Left lung (tissue), 10 donors: ENCODE measurements around the gene KCNAB1. TPM values are rescaled to one million over a fixed set of nuclear protein-coding genes. Genes with fewer than 3 reads are reported as not detected.

Source experiments
- ATAC-seq: fragments of 200-7000 bp; cut with Tn5 transposase; one replicate; pipeline ENCODE4 v1.9.1; 2020; ENCODE audit warnings: moderate library complexity
- DNase-seq, 4 donors: peaks; one replicate each; pipeline ENCODE4 v3.0.0-alpha.2; 2013 to 2020
- H3K27ac ChIP-seq, 2 donors: fragments of 200-600 bp; sonication (generic) in 1 of 2; one replicate each; pipeline versions ENCODE4 v1.5.0 to v1.8.0; 2020 to 2021
- H3K27me3 ChIP-seq, 2 donors: fragments of 200-600 bp; sonication (generic) in 1 of 2; one replicate each; pipeline versions ENCODE4 v1.5.0 to v1.8.0; 2020 to 2021
- H3K36me3 ChIP-seq, 2 donors: fragments of 200-600 bp; sonication (generic) in 1 of 2; one replicate each; pipeline versions ENCODE4 v1.5.0 to v1.8.0; 2020 to 2021
- H3K4me1 ChIP-seq, 2 donors: fragments of 200-600 bp; one replicate each; pipeline ENCODE4 v1.8.0; 2021
- H3K4me3 ChIP-seq, 2 donors: fragments of 200-600 bp; sonication (generic) in 1 of 2; one replicate each; pipeline versions ENCODE4 v1.5.0 to v1.8.0; 2020 to 2021; ENCODE audit warnings: mild to moderate bottlenecking in 1 of 2
- H3K9me3 ChIP-seq, 2 donors: fragments of 200-600 bp; sonication (generic) in 1 of 2; one replicate each; pipeline versions ENCODE4 v1.5.0 to v1.8.0; 2020 to 2021
- CTCF ChIP-seq, 2 donors: fragments of 200-600 bp; sonication (generic) in 1 of 2; IDR thresholded peaks; one replicate each; pipeline versions ENCODE4 v1.5.0 to v1.8.0; 2021; ENCODE audit warnings: antibody characterized with exemption in 2 of 2
- intact Hi-C, 2 donors: fragments of 100-400 bp; cut with DNase I; formaldehyde crosslinking; loops; one replicate each; pipeline versions ENCODE4 v1.11.2 to v1.14.2; 2022
- polyA plus RNA-seq, 6 donors: library from polyadenylated mRNA; unstranded; fragments of 120-200 nt; gene quantifications; one replicate each; pipeline ENCODE4 v1.2.1, GENCODE V29; 2013; ENCODE audit not compliant: insufficient read length in 6 of 6
- total RNA-seq, 2 donors: library from RNA; stranded (reverse); fragmentation: NEBNext Ultra II Directional; extraction: Animal tissue kit (Norgen Biotek cat#: 25700); gene quantifications; one replicate each; pipeline ENCODE4 v1.2.1, GENCODE V29; 2021
- donor health status: DM: no; HTN: yes; CAD: no.
- donor health status: DM: no; HTN: no; CAD: no.

Gene KCNAB1
- total and polyA plus RNA-seq, 8 donors = 0.58 to 1.7 (median 1.5) TPM

DNA sequence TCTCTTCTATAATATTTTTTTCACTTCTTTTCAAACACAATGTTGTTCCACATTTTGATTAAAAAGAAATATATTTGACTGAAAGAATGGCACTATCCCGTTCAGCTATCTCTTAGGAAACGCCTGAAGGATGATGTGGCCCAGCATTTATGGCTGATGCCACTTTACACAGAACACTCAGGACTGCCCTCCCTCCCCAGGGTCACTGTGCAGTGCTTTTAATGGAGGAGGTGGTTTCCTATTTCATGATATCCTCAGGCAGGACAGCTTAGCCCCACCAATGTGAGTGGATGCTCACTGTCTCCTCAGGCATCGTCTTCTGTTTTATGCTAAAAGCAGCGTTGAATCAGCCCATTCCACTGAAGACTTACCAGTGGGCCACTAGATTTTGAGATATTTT lies 135.9 kb downstream of the KCNAB1 start:
- H3K36me3 ChIP-seq = no peaks in the 10 kb centered on the region
- no peaks in the 10 kb centered on the region for H3K27me3 ChIP-seq
- intact Hi-C loops = no loop called here
- DNase-seq (no peak), ATAC-seq (no peak)
- no peak overlapping the region for H3K27ac ChIP-seq
- H3K4me1 ChIP-seq = no peaks in the 10 kb centered on the region
- TF ChIP-seq CTCF (IDR thresholded peaks at IDR 0.05) = no peak
- no peaks in the 10 kb centered on the region for H3K9me3 ChIP-seq
- no peak overlapping the region for H3K4me3 ChIP-seq

DNA sequence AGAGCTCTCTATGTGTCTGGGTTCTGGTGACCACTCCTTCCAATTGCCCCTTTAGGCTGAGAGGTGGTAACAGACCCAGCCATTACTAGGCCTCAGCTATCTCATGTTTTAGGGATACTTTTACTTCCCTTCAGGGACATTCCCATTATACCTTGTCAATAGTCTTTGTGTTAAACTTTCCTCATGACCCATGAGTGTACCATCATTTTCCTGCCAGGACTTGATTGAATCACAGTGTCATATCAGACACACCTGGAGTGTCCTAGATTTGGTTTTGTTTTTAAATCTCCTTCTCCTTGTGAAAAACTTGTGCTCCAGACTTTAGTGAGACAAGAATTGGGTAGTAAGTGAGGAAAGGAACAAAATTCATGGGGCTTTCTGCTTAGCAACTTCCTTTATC lies 136.6 kb downstream of the KCNAB1 start:
- Histone ChIP-seq H3K4me3 (no peak overlapping the region), H3K27me3 (no peaks in the 10 kb centered on the region), H3K4me1 (no peaks in the 10 kb centered on the region), H3K27ac (no peak overlapping the region), H3K9me3 (no peaks in the 10 kb centered on the region), H3K36me3 (no peaks in the 10 kb centered on the region)
- intact Hi-C loops = no loop called here
- no peak for ATAC-seq
- no peak for TF ChIP-seq CTCF (IDR thresholded peaks at IDR 0.05)
- no peak for DNase-seq

DNA sequence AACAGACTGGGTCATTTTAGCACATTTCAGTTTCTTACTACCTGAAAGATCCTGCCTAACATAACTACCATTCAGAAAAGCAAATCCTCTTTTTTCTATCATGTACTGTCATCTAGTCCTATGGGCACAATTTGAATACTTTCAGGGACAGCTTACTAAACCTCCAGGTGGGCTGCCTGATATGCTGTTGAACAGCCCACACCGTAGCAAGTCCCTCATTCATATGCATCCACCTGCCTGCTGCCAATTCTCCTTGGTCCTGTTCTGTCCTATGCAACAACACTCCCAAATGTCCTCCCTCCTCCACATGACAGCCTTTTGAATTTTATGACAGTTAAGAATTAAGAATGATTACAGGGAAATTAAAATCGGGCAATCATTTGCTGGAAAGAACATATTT lies 137.9 kb downstream of the KCNAB1 start:
- TF ChIP-seq CTCF (IDR thresholded peaks at IDR 0.05) = no peak
- ATAC-seq (no peak), DNase-seq (no peak)
- no peaks in the 10 kb centered on the region for H3K27me3 ChIP-seq
- H3K9me3 ChIP-seq = no peaks in the 10 kb centered on the region
- no peak overlapping the region for H3K27ac ChIP-seq
- intact Hi-C loops = no loop called here
- no peaks in the 10 kb centered on the region for H3K4me1 ChIP-seq
- H3K36me3 ChIP-seq = no peaks in the 10 kb centered on the region
- no peak overlapping the region for H3K4me3 ChIP-seq

- DNase-seq = no peak
- no peak for TF ChIP-seq CTCF (IDR thresholded peaks at IDR 0.05)
- H3K27ac ChIP-seq = no peak overlapping the region
- no peaks in the 10 kb centered on the region for H3K9me3 ChIP-seq
- no peak for ATAC-seq
- H3K4me3 ChIP-seq = no peak overlapping the region
- no peaks in the 10 kb centered on the region for H3K27me3 ChIP-seq
- intact Hi-C loops = no loop called here
- H3K4me1 ChIP-seq = no peaks in the 10 kb centered on the region
- H3K36me3 ChIP-seq = no peaks in the 10 kb centered on the region
Measured at GRCh38 chr3:156259896-156260295, 139.5 kb downstream of the KCNAB1 start.

DNA sequence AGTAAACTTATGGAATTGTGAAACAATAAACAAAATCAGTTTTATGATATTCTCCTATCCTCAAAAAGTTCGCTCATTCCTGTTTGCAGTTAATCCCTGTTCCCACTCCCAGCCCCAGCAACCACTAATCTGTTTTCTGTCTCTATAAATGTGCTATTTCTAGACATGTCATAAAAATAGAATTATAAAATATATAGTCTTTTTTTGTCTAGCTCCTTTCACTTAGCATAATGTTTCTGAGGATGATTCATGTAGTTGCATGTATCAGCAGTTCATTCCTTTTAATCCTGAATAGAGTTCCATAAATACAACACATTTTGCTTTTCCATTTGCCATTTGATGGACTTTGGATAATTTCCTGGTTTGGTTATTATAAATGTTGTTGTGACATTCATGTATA lies 140.0 kb downstream of the KCNAB1 start:
- Histone ChIP-seq H3K4me1 (no peaks in the 10 kb centered on the region), H3K4me3 (no peak overlapping the region), H3K27me3 (no peaks in the 10 kb centered on the region), H3K9me3 (no peaks in the 10 kb centered on the region), H3K27ac (no peak overlapping the region), H3K36me3 (no peaks in the 10 kb centered on the region)
- ATAC-seq (no peak), DNase-seq (no peak)
- intact Hi-C loops = no loop called here
- TF ChIP-seq CTCF (IDR thresholded peaks at IDR 0.05) = no peak
